WTC11 (cell line): ENCODE data around the gene RPL13. TPM values are rescaled to one million over a fixed set of nuclear protein-coding genes. Genes with fewer than 3 reads are reported as not detected.

Experiments used
- ATAC-seq: fragments of 200-7000 bp; cut with Tn5 transposase; 2 replicates; pipeline ENCODE4 v1.10.0; 2021; ENCODE audit warnings: mild to moderate bottlenecking, moderate library complexity
- CTCF ChIA-PET: fragments of 300-600 bp; sonication (Branson Sonifier 250); formaldehyde crosslinking; loops from one replicate; lab custom pipeline; 2021; ENCODE audit warnings: antibody characterized with exemption; lab: Charles Lee
- POLR2A ChIA-PET: fragments of 350-600 bp; sonication (Branson Sonifier 250); formaldehyde crosslinking; loops from one replicate; lab custom pipeline; 2021; ENCODE audit warnings: antibody characterized with exemption; lab: Charles Lee
- DNase-seq: peaks from one replicate; pipeline ENCODE4 v3.0.0; 2021; ENCODE audit warnings: low spot score
- H3K27ac Mint-ChIP-seq: 2 replicates; pipeline ENCODE4 v1.8.0; 2021; ENCODE audit warnings: mixed read lengths
- H3K27me3 Mint-ChIP-seq: 2 replicates; pipeline ENCODE4 v1.8.0; 2021; ENCODE audit warnings: low read depth, mild to moderate bottlenecking, moderate library complexity, mixed read lengths
- H3K36me3 Mint-ChIP-seq: 2 replicates; pipeline ENCODE4 v1.8.0; 2021; ENCODE audit warnings: mixed read lengths
- H3K4me1 Mint-ChIP-seq: 2 replicates; pipeline ENCODE4 v1.8.0; 2022; ENCODE audit warnings: mixed read lengths
- H3K4me3 Mint-ChIP-seq: 2 replicates; pipeline ENCODE4 v1.8.0; 2021; ENCODE audit warnings: mild to moderate bottlenecking, moderate library complexity, mixed read lengths
- H3K9me3 Mint-ChIP-seq: 2 replicates; pipeline ENCODE4 v1.8.0; 2021; ENCODE audit warnings: mixed read lengths
- AR ChIP-seq: fragments of 250-450 bp; sonication (Bioruptor Pico); IDR thresholded peaks from 2 replicates; pipeline ENCODE4 v1.9.0; 2021; ENCODE audit warnings: mild to moderate bottlenecking
- CREM ChIP-seq: sonication (generic); formaldehyde crosslinking; IDR thresholded peaks from 2 replicates; pipeline ENCODE4 v1.8.1; 2022; ENCODE audit warnings: mild to moderate bottlenecking, missing genetic modification reagents, moderate library complexity
- EMX1 ChIP-seq: fragments of 250-450 bp; sonication (Bioruptor Pico); IDR thresholded peaks from 2 replicates; pipeline ENCODE4 v1.8.0; 2021; ENCODE audit warnings: mild to moderate bottlenecking
- FOXJ3 ChIP-seq: sonication (generic); formaldehyde crosslinking; IDR thresholded peaks from 2 replicates; pipeline ENCODE4 v1.9.0; 2021; ENCODE audit warnings: missing genetic modification reagents, mild to moderate bottlenecking, borderline replicate concordance
- FOXP1 ChIP-seq: sonication (generic); formaldehyde crosslinking; IDR thresholded peaks from 2 replicates; pipeline ENCODE4 v1.8.0; 2022; ENCODE audit warnings: missing genetic modification reagents, mild to moderate bottlenecking, moderate library complexity, borderline replicate concordance
- GRHL2 ChIP-seq: fragments of 250-450 bp; sonication (Bioruptor Pico); IDR thresholded peaks from 2 replicates; pipeline ENCODE4 v1.8.0; 2022; ENCODE audit warnings: mild to moderate bottlenecking, moderate library complexity; ENCODE audit not compliant: insufficient replicate concordance, severe bottlenecking
- JUN ChIP-seq: sonication (generic); formaldehyde crosslinking; IDR thresholded peaks from 2 replicates; pipeline ENCODE4 v1.8.0; 2023; ENCODE audit warnings: mild to moderate bottlenecking, missing genetic modification reagents
- MAX ChIP-seq: sonication (generic); formaldehyde crosslinking; IDR thresholded peaks from 2 replicates; pipeline ENCODE4 v1.8.0; 2022; ENCODE audit warnings: mild to moderate bottlenecking, missing genetic modification reagents
- MYBL2 ChIP-seq: sonication (generic); formaldehyde crosslinking; IDR thresholded peaks from 2 replicates; pipeline ENCODE4 v1.8.1; 2023; ENCODE audit warnings: mild to moderate bottlenecking, moderate library complexity, missing genetic modification reagents
- RORB ChIP-seq: fragments of 250-450 bp; sonication (Bioruptor Pico); IDR thresholded peaks from 2 replicates; pipeline ENCODE4 v1.9.0; 2021; ENCODE audit warnings: mild to moderate bottlenecking
- SMAD4 ChIP-seq: sonication (generic); formaldehyde crosslinking; IDR thresholded peaks from 2 replicates; pipeline ENCODE4 v1.8.0; 2022; ENCODE audit warnings: mild to moderate bottlenecking, missing genetic modification reagents
- TCF7 ChIP-seq: sonication (generic); formaldehyde crosslinking; IDR thresholded peaks from 2 replicates; pipeline ENCODE4 v1.8.0; 2022; ENCODE audit warnings: mild to moderate bottlenecking, low read depth, missing genetic modification reagents, moderate library complexity
- TEAD1 ChIP-seq: sonication (generic); formaldehyde crosslinking; IDR thresholded peaks from 2 replicates; pipeline ENCODE4 v1.8.0; 2022; ENCODE audit warnings: mild to moderate bottlenecking, missing genetic modification reagents
- ZNF121 ChIP-seq: sonication (generic); formaldehyde crosslinking; IDR thresholded peaks from 2 replicates; pipeline ENCODE4 v1.8.0; 2023; ENCODE audit warnings: missing genetic modification reagents
- ZNF219 ChIP-seq: sonication (generic); formaldehyde crosslinking; IDR thresholded peaks from 2 replicates; pipeline ENCODE4 v1.8.0; 2023; ENCODE audit warnings: missing genetic modification reagents, mild to moderate bottlenecking, borderline replicate concordance
- ZNF416 ChIP-seq: fragments of 250-450 bp; sonication (Bioruptor Pico); IDR thresholded peaks from 2 replicates; pipeline ENCODE4 v1.9.0; 2021; ENCODE audit warnings: mild to moderate bottlenecking, inconsistent platforms
- total RNA-seq: library from RNA; stranded (reverse); gene quantifications from 3 replicates; pipeline ENCODE4 v1.2.3, GENCODE V29; 2021
- TF ChIP-seq, protein P1 (sequence below): sonication (generic); formaldehyde crosslinking; IDR thresholded peaks from 2 replicates; pipeline ENCODE4 v1.8.1; 2023; ENCODE audit warnings: mild to moderate bottlenecking, missing genetic modification reagents, moderate library complexity
- TF ChIP-seq, protein P2 (sequence below): sonication (generic); formaldehyde crosslinking; IDR thresholded peaks from 2 replicates; pipeline ENCODE4 v1.8.1; 2022; ENCODE audit warnings: low read depth, mild to moderate bottlenecking, moderate library complexity, missing genetic modification reagents, borderline replicate concordance
- TF ChIP-seq, protein P3 (sequence below): sonication (generic); formaldehyde crosslinking; IDR thresholded peaks from 2 replicates; pipeline ENCODE4 v1.8.1; 2023; ENCODE audit warnings: mild to moderate bottlenecking, moderate library complexity, missing genetic modification reagents
- TF ChIP-seq, protein P4 (sequence below): fragments of 250-450 bp; sonication (Bioruptor Pico); IDR thresholded peaks from 2 replicates; pipeline ENCODE4 v1.9.0; 2021; ENCODE audit warnings: mild to moderate bottlenecking, borderline replicate concordance
- TF ChIP-seq, protein P5 (sequence below): fragments of 250-450 bp; sonication (Bioruptor Pico); IDR thresholded peaks from 2 replicates; pipeline ENCODE4 v1.8.0; 2021; ENCODE audit warnings: mild to moderate bottlenecking

Gene RPL13
- total RNA-seq, 1 experiment from 2014 or later: 2,631 TPM

DNA sequence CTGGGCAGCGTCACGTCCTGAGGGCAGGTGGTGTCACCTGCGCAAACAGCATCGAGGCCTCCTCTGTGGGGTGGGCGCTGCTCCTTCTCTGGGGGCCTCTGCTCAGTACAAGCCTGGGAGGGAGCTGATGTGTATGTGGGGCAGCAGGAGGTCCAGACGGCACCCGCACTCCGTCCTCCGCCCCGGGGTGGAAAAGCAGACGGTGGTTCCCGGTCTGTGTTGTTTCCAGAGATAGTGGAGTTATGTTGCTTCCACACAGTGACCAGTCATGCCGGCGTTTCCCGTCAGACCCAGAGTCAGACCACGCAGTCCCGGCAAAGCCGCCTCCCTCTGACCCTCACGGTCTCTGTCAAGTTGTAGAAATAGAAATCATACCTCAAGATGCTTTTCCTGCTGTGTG is 13.7 kb upstream of the RPL13 start (continued):
- TF ChIP-seq EMX1 (CRISPR knock-in tag) (no peak), CREM (no peak), JUN (CRISPR knock-in tag) (no peak), TCF7 (CRISPR knock-in tag) (no peak)

DNA sequence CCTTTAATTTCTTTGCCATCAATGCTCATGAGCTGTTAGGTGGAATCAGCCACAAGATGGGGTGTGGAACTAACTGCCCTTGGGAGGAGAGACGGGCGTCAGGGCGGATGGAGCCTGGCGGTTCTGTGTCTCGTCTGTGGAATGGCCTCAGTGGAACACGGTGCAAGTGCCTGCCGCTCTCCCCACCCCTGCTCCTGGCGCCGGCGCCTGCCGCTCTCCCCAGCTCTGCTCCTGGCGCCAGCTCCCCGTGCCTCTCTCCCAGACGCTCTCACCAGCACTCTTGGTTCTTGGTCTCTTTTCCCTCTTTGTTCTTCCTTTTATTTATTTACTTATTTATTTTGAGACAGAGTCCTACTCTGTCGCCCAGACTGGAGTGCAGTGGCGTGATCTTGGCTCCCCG is 13.2 kb upstream of the RPL13 start:
- CTCF ChIA-PET: no interaction called here
- Mint-ChIP-seq H3K4me3 (no peak overlapping the region), H3K27ac (no peak overlapping the region), H3K36me3 (peaks cover 47% of the 10 kb centered on the region), H3K27me3 (no peaks in the 10 kb centered on the region), H3K9me3 (no peaks in the 10 kb centered on the region), H3K4me1 (no peaks in the 10 kb centered on the region)
- TF ChIP-seq TCF7 (CRISPR knock-in tag) (no peak), JUN (CRISPR knock-in tag) (no peak), FOXP1 (CRISPR knock-in tag) (no peak), AR (CRISPR knock-in tag) (no peak), SMAD4 (no peak), ZNF416 (no peak), ZNF121 (CRISPR knock-in tag) (no peak), MYBL2 (CRISPR knock-in tag) (no peak), MAX (CRISPR knock-in tag) (no peak), ZNF219 (CRISPR knock-in tag) (no peak), FOXJ3 (CRISPR knock-in tag) (no peak), RORB (no peak), TEAD1 (CRISPR knock-in tag) (no peak), GRHL2 (no peak)
- TF ChIP-seq, protein P1, sequence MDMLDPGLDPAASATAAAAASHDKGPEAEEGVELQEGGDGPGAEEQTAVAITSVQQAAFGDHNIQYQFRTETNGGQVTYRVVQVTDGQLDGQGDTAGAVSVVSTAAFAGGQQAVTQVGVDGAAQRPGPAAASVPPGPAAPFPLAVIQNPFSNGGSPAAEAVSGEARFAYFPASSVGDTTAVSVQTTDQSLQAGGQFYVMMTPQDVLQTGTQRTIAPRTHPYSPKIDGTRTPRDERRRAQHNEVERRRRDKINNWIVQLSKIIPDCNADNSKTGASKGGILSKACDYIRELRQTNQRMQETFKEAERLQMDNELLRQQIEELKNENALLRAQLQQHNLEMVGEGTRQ (CRISPR knock-in tag): no peak
- TF ChIP-seq, protein P2, sequence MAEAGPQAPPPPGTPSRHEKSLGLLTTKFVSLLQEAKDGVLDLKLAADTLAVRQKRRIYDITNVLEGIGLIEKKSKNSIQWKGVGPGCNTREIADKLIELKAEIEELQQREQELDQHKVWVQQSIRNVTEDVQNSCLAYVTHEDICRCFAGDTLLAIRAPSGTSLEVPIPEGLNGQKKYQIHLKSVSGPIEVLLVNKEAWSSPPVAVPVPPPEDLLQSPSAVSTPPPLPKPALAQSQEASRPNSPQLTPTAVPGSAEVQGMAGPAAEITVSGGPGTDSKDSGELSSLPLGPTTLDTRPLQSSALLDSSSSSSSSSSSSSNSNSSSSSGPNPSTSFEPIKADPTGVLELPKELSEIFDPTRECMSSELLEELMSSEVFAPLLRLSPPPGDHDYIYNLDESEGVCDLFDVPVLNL (CRISPR knock-in tag): no peak
- TF ChIP-seq, protein P3, sequence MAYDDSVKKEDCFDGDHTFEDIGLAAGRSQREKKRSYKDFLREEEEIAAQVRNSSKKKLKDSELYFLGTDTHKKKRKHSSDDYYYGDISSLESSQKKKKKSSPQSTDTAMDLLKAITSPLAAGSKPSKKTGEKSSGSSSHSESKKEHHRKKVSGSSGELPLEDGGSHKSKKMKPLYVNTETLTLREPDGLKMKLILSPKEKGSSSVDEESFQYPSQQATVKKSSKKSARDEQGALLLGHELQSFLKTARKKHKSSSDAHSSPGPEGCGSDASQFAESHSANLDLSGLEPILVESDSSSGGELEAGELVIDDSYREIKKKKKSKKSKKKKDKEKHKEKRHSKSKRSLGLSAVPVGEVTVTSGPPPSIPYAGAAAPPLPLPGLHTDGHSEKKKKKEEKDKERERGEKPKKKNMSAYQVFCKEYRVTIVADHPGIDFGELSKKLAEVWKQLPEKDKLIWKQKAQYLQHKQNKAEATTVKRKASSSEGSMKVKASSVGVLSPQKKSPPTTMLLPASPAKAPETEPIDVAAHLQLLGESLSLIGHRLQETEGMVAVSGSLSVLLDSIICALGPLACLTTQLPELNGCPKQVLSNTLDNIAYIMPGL (CRISPR knock-in tag): no peak
- TF ChIP-seq, protein P4, sequence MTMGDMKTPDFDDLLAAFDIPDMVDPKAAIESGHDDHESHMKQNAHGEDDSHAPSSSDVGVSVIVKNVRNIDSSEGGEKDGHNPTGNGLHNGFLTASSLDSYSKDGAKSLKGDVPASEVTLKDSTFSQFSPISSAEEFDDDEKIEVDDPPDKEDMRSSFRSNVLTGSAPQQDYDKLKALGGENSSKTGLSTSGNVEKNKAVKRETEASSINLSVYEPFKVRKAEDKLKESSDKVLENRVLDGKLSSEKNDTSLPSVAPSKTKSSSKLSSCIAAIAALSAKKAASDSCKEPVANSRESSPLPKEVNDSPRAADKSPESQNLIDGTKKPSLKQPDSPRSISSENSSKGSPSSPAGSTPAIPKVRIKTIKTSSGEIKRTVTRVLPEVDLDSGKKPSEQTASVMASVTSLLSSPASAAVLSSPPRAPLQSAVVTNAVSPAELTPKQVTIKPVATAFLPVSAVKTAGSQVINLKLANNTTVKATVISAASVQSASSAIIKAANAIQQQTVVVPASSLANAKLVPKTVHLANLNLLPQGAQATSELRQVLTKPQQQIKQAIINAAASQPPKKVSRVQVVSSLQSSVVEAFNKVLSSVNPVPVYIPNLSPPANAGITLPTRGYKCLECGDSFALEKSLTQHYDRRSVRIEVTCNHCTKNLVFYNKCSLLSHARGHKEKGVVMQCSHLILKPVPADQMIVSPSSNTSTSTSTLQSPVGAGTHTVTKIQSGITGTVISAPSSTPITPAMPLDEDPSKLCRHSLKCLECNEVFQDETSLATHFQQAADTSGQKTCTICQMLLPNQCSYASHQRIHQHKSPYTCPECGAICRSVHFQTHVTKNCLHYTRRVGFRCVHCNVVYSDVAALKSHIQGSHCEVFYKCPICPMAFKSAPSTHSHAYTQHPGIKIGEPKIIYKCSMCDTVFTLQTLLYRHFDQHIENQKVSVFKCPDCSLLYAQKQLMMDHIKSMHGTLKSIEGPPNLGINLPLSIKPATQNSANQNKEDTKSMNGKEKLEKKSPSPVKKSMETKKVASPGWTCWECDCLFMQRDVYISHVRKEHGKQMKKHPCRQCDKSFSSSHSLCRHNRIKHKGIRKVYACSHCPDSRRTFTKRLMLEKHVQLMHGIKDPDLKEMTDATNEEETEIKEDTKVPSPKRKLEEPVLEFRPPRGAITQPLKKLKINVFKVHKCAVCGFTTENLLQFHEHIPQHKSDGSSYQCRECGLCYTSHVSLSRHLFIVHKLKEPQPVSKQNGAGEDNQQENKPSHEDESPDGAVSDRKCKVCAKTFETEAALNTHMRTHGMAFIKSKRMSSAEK (CRISPR knock-in tag): no peak
- TF ChIP-seq, protein P5, sequence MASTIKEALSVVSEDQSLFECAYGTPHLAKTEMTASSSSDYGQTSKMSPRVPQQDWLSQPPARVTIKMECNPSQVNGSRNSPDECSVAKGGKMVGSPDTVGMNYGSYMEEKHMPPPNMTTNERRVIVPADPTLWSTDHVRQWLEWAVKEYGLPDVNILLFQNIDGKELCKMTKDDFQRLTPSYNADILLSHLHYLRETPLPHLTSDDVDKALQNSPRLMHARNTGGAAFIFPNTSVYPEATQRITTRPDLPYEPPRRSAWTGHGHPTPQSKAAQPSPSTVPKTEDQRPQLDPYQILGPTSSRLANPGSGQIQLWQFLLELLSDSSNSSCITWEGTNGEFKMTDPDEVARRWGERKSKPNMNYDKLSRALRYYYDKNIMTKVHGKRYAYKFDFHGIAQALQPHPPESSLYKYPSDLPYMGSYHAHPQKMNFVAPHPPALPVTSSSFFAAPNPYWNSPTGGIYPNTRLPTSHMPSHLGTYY (CRISPR knock-in tag): no peak
- no peak for DNase-seq
- POLR2A ChIA-PET: no interaction called here
- no peak for ATAC-seq
